SK-N-MC (cell line): ENCODE results near the gene NCAPD2.

ENCODE experiments used
- EZH2 ChIP-seq: fragments of 200-600 bp; sonication (generic); IDR thresholded peaks from one replicate; pipeline ENCODE4 v1.6.1; 2017; ENCODE audit warnings: antibody characterized with exemption
- POLR2AphosphoS5 ChIP-seq: IDR thresholded peaks from 2 replicates; pipeline ENCODE4 v1.6.1; 2012; ENCODE audit warnings: mild to moderate bottlenecking, low read depth, low read length, borderline replicate concordance

DNA sequence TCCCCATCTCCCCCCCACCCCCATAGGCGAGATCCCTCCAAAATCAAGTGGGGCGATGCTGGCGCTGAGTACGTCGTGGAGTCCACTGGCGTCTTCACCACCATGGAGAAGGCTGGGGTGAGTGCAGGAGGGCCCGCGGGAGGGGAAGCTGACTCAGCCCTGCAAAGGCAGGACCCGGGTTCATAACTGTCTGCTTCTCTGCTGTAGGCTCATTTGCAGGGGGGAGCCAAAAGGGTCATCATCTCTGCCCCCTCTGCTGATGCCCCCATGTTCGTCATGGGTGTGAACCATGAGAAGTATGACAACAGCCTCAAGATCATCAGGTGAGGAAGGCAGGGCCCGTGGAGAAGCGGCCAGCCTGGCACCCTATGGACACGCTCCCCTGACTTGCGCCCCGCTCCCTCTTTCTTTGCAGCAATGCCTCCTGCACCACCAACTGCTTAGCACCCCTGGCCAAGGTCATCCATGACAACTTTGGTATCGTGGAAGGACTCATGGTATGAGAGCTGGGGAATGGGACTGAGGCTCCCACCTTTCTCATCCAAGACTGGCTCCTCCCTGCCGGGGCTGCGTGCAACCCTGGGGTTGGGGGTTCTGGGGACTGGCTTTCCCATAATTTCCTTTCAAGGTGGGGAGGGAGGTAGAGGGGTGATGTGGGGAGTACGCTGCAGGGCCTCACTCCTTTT, 43.1 kb downstream of the NCAPD2 start:
- TF ChIP-seq EZH2 (no peak), POLR2AphosphoS5 (no peak; the same call in 1 of the 2 replicates)
